K562 (cell line): ENCODE data around the gene CHD8. TPM values are rescaled to one million over a fixed set of nuclear protein-coding genes. Genes with fewer than 3 reads are reported as not detected.

ENCODE experiments used
- ATAC-seq: fragments of 200-7000 bp; cut with Tn5 transposase; 3 replicates; pipeline ENCODE4 v1.9.1; 2020; ENCODE audit warnings: moderate library complexity
- BruUV-seq: library from RNA; stranded (reverse); fragments of 400-500 nt; replicated peaks from 2 replicates; lab custom pipeline; 2021; lab: Mats Ljungman, UMichigan
- CTCF ChIA-PET: fragments of 300-600 bp; formaldehyde crosslinking; extraction: SDS; loops from one replicate; lab custom pipeline; 2021; ENCODE audit warnings: low intra/inter-chr PET ratio; lab: Yijun Ruan, JAX
- POLR2A ChIA-PET: fragments of 300-600, 350-650 bp; sonication (Branson Sonifier 250); formaldehyde crosslinking; extraction: SDS; loops from one replicate; lab custom pipeline; 2021; ENCODE audit warnings: antibody characterized with exemption, inconsistent platforms; lab: Yijun Ruan, JAX
- DNase-seq, 4 experiments: peaks; one replicate each; pipeline versions ENCODE4 v3.0.0 to v3.0.0-alpha.2; 2011 to 2018; ENCODE audit warnings: low spot score in 3 of 4, mixed read lengths in 3 of 4; ENCODE audit errors: extremely low read depth in 1 of 4
- FAIRE-seq: peaks from 2 replicates; lab custom pipeline; 2011; peaks lifted over from hg19 to GRCh38; lab: Jason Lieb, UNC
- H2AFZ ChIP-seq: 2 replicates; pipeline ENCODE4 v1.6.0; 2011; ENCODE audit warnings: low read depth, low read length, control low read depth, inconsistent platforms
- H3K27ac ChIP-seq: fragments of 200-600 bp; 3 replicates; pipeline ENCODE4 v1.8.0; 2011; ENCODE audit warnings: low read depth, mild to moderate bottlenecking, control low read depth, inconsistent platforms, low read length, moderate library complexity, mixed read lengths; ENCODE audit errors: extremely low read depth
- H3K27me3 ChIP-seq, 2 experiments: fragments of 300-600 bp in 1 of 2; 2 replicates in 1 of 2; 3 replicates in 1 of 2; pipeline versions ENCODE4 v1.6.0 to v1.8.0; 2011; ENCODE audit warnings: inconsistent platforms in 2 of 2, low read length in 2 of 2, mild to moderate bottlenecking in 1 of 2, mixed read lengths in 1 of 2, moderate library complexity in 1 of 2; ENCODE audit not compliant: control insufficient read depth in 2 of 2, insufficient read depth in 2 of 2
- H3K36me3 ChIP-seq: fragments of 300-600 bp; 3 replicates; pipeline ENCODE4 v1.8.0; 2011; ENCODE audit warnings: mild to moderate bottlenecking, low read length, inconsistent platforms; ENCODE audit not compliant: control insufficient read depth, insufficient read depth
- H3K4me1 ChIP-seq, 2 experiments: fragments of 200-600 bp in 1 of 2; replicated peaks in 1 of 2; 2 replicates in 1 of 2; 3 replicates in 1 of 2; pipeline versions ENCODE4 v1.5.1 to v1.8.0; 2011; ENCODE audit warnings: inconsistent platforms in 2 of 2, low read length in 2 of 2, mild to moderate bottlenecking in 1 of 2, mixed read lengths in 1 of 2, moderate library complexity in 1 of 2; ENCODE audit not compliant: control insufficient read depth in 2 of 2, insufficient read depth in 2 of 2
- H3K4me2 ChIP-seq: 2 replicates; pipeline ENCODE4 v1.6.1; 2011; ENCODE audit warnings: low read length, control low read depth, inconsistent platforms, mixed read lengths; ENCODE audit not compliant: insufficient read depth
- H3K4me3 ChIP-seq: fragments of 200-600 bp; sonication (generic), shearing (Covaris generic); 2 replicates; pipeline ENCODE4 v1.5.1; 2016; ENCODE audit warnings: control low read depth, inconsistent platforms
- H3K79me2 ChIP-seq: fragments of 200-600 bp; 3 replicates; pipeline ENCODE4 v1.8.0; 2011; ENCODE audit warnings: low read length, inconsistent platforms; ENCODE audit not compliant: control insufficient read depth, insufficient read depth
- H3K9ac ChIP-seq, 2 experiments: 2 replicates each; pipeline versions ENCODE4 v1.6.0 to v1.6.1; 2011; ENCODE audit warnings: low read depth in 2 of 2, low read length in 2 of 2, control low read depth in 1 of 2, inconsistent platforms in 1 of 2, mild to moderate bottlenecking in 1 of 2, mixed read lengths in 1 of 2; ENCODE audit not compliant: insufficient read depth in 1 of 2
- H3K9me1 ChIP-seq: one replicate; pipeline ENCODE4 v1.6.0; 2011; ENCODE audit warnings: inconsistent platforms, mild to moderate bottlenecking, low read length, moderate library complexity; ENCODE audit not compliant: control insufficient read depth, insufficient read depth
- H3K9me3 ChIP-seq: replicated peaks from 2 replicates; pipeline ENCODE4 v1.5.1; 2011; ENCODE audit warnings: low read depth, low read length, inconsistent platforms; ENCODE audit not compliant: control insufficient read depth, insufficient read depth
- H4K20me1 ChIP-seq: replicated peaks from 2 replicates; pipeline ENCODE4 v1.6.1; 2011; ENCODE audit warnings: low read length, inconsistent platforms, mixed read lengths; ENCODE audit not compliant: control insufficient read depth, insufficient read depth
- AFF4 ChIP-seq: sonication (generic); formaldehyde crosslinking; IDR thresholded peaks from 2 replicates; pipeline ENCODE4 v1.8.0; 2023; ENCODE audit warnings: mild to moderate bottlenecking, missing genetic modification reagents
- CEBPB ChIP-seq: fragments of 450-650 bp; IDR thresholded peaks from 2 replicates; pipeline ENCODE4 v1.6.1; 2016; ENCODE audit warnings: missing genetic modification characterization, missing compliant biosample characterization
- CHD1 ChIP-seq: fragments of 200-600 bp; sonication (generic); IDR thresholded peaks from one replicate; pipeline ENCODE4 v1.6.1; 2012; ENCODE audit warnings: mild to moderate bottlenecking, moderate library complexity, low read length, inconsistent platforms
- DMBX1 ChIP-seq: fragments of 250-450 bp; sonication (Bioruptor Pico); IDR thresholded peaks from 2 replicates; pipeline ENCODE4 v1.8.0; 2022; ENCODE audit warnings: inconsistent platforms, mild to moderate bottlenecking, moderate library complexity, borderline replicate concordance
- HLTF ChIP-seq: fragments of 450-650 bp; IDR thresholded peaks from 2 replicates; pipeline ENCODE4 v1.6.1; 2016
- JUNB ChIP-seq: fragments of 450-650 bp; formaldehyde crosslinking; conservative IDR thresholded peaks from 2 replicates; pipeline ENCODE4 v1.4.0; 2020; ENCODE audit warnings: mild to moderate bottlenecking
- MXI1 ChIP-seq: IDR thresholded peaks from 2 replicates; pipeline ENCODE4 v1.6.1; 2011; ENCODE audit warnings: low read depth, mild to moderate bottlenecking, improper control_type of control experiment, low read length
- NR0B1 ChIP-seq: fragments of 450-650 bp; IDR thresholded peaks from one replicate; pipeline ENCODE4 v1.6.1; 2018; ENCODE audit warnings: mild to moderate bottlenecking, moderate library complexity; ENCODE audit not compliant: partially characterized antibody
- POLR2G ChIP-seq: fragments of 200-400 bp; formaldehyde crosslinking; IDR thresholded peaks from 2 replicates; pipeline ENCODE4 v1.6.1; 2017; ENCODE audit warnings: low read depth, mild to moderate bottlenecking, antibody characterized with exemption, low read length, moderate library complexity
- SMAD2 ChIP-seq: fragments of 150-350 bp; IDR thresholded peaks from 2 replicates; pipeline ENCODE4 v1.6.1; 2014; ENCODE audit warnings: low read depth, mild to moderate bottlenecking, low read length
- TAF9B ChIP-seq: fragments of 450-650 bp; IDR thresholded peaks from 2 replicates; pipeline ENCODE4 v1.6.1; 2018; ENCODE audit warnings: mild to moderate bottlenecking; ENCODE audit not compliant: partially characterized antibody
- TCF7L2 ChIP-seq: fragments of 150-350 bp; IDR thresholded peaks from 2 replicates; pipeline ENCODE4 v1.6.1; 2016; ENCODE audit warnings: low read depth, mild to moderate bottlenecking, low read length, moderate library complexity
- TGIF2 ChIP-seq: sonication (generic); formaldehyde crosslinking; IDR thresholded peaks from 2 replicates; pipeline ENCODE4 v1.8.1; 2022; ENCODE audit warnings: mild to moderate bottlenecking, missing genetic modification reagents, moderate library complexity
- ZNF436 ChIP-seq: fragments of 250-450, 450-650 bp; sonication (Bioruptor Pico); formaldehyde crosslinking; IDR thresholded peaks from 2 replicates; pipeline ENCODE4 v1.7.0; 2020; ENCODE audit warnings: mild to moderate bottlenecking
- ZNF561 ChIP-seq: fragments of 450-650 bp; formaldehyde crosslinking; conservative IDR thresholded peaks from 2 replicates; pipeline ENCODE4 v1.4.0; 2020; ENCODE audit warnings: mild to moderate bottlenecking, moderate library complexity
- ZNF717 ChIP-seq: fragments of 250-450 bp; sonication (Bioruptor Pico); IDR thresholded peaks from 2 replicates; pipeline ENCODE4 v1.5.0; 2021
- WGBS: fragments of 100-300 bp; shearing (Covaris generic); methylation state at CpG from one replicate; pipeline ENCODE4 v1.1.6; 2016; ENCODE audit warnings: low coverage, mixed read lengths; ENCODE audit not compliant: insufficient coverage; ENCODE audit errors: missing lambda C conversion rate; 5-methylcytosine and 5-hydroxymethylcytosine counted together
- in situ Hi-C: fragments of 300-500 bp; cut with MboI; formaldehyde crosslinking; loops from 4 replicates; pipeline ENCODE4 v1.15.0; 2018; ENCODE audit warnings: inconsistent platforms, mixed read lengths
- intact Hi-C: fragments of 100-400 bp; cut with micrococcal nuclease; formaldehyde crosslinking; loops from 2 replicates; pipeline ENCODE4 v1.14.2; 2022
- polyA plus RNA-seq, 8 experiments: library from polyadenylated mRNA; depleted of rRNA in 4 of 8; stranded (reverse) in 5 of 8; unstranded in 3 of 8; fragments of >200 nt; fragmentation: Nextera tagmentation in 2 of 8; fragmentation: Illumina TruSeq in 1 of 8; extraction: Ambion mirVana in 2 of 8; extraction: Trizol in 1 of 8; gene quantifications; 2 replicates each; pipeline versions ENCODE4 v1.2.1 to v1.2.3, GENCODE V29; 2011 to 2014; ENCODE audit warnings: inconsistent platforms in 1 of 8, missing spikeins in 1 of 8
- total RNA-seq, 7 experiments: library from RNA; depleted of rRNA in 6 of 7; stranded (reverse); fragments of >200 nt in 6 of 7; fragmentation: Illumina TruSeq in 2 of 7; extraction: Trizol in 2 of 7; gene quantifications; 2 replicates each; pipeline versions ENCODE4 v1.2.1 to v1.2.3, GENCODE V29; 2011 to 2021; ENCODE audit warnings: low replicate concordance in 1 of 7

The CHD8 gene
- total and polyA plus RNA-seq, 9 of the 15 experiments (the other 6 are each of a cell fraction or from before 2014, with no cell fraction given), result 11.1 to 51.2 (median 32.8) TPM

- 100% methylated on average over 1 of the region's 1 CpG for WGBS
- intact Hi-C loops (no loop called here), in situ Hi-C loops (no loop called here)
- no peak for TF ChIP-seq ZNF436 (CRISPR knock-in tag)
- no peak for TF ChIP-seq HLTF
- no peak for TF ChIP-seq TGIF2 (CRISPR knock-in tag)
- TF ChIP-seq NR0B1, result no peak
- no peak for TF ChIP-seq CHD1
- TF ChIP-seq TAF9B, result no peak
- TF ChIP-seq ZNF561, result no peak
- no peak for TF ChIP-seq POLR2G
- no peak for TF ChIP-seq DMBX1
- TF ChIP-seq CEBPB (tag), result no peak
- TF ChIP-seq ZNF717, result no peak
- no peak for TF ChIP-seq AFF4
- no peak for TF ChIP-seq TCF7L2
- TF ChIP-seq MXI1, result no peak
- TF ChIP-seq SMAD2, result no peak
- no peak for TF ChIP-seq JUNB (CRISPR knock-in tag)
- ATAC-seq (no peak), FAIRE-seq (no peak), DNase-seq (no peak)
- no TSS peak for BruUV-seq
- Histone ChIP-seq H3K27ac (no peak overlapping the region), H3K4me2 (no peak overlapping the region), H2AFZ (no peak overlapping the region), H3K4me1 (no peaks in the 10 kb centered on the region; a peak in 2 of 5 replicates), H3K9me1 (no peaks in the 10 kb centered on the region), H3K9me3 (no peaks in the 10 kb centered on the region), H3K4me3 (no peak overlapping the region), H3K27me3 (no peaks in the 10 kb centered on the region), H3K36me3 (peaks cover 87% of the 10 kb centered on the region), H3K79me2 (peaks cover 54% of the 10 kb centered on the region), H3K9ac (no peak overlapping the region), H4K20me1 (no peaks in the 10 kb centered on the region)
- POLR2A ChIA-PET, result no interaction called here
- CTCF ChIA-PET, result no interaction called here
These were observed 81.9 kb downstream of the CHD8 start for GRCh38 chr14:21373980-21374379.
